ENCODE results near the gene RUNX3. TPM values are rescaled to one million over a fixed set of nuclear protein-coding genes. Genes with fewer than 3 reads are reported as not detected.

Gene RUNX3
- polyA plus RNA-seq, 1 donor = 0.43 TPM

DNA sequence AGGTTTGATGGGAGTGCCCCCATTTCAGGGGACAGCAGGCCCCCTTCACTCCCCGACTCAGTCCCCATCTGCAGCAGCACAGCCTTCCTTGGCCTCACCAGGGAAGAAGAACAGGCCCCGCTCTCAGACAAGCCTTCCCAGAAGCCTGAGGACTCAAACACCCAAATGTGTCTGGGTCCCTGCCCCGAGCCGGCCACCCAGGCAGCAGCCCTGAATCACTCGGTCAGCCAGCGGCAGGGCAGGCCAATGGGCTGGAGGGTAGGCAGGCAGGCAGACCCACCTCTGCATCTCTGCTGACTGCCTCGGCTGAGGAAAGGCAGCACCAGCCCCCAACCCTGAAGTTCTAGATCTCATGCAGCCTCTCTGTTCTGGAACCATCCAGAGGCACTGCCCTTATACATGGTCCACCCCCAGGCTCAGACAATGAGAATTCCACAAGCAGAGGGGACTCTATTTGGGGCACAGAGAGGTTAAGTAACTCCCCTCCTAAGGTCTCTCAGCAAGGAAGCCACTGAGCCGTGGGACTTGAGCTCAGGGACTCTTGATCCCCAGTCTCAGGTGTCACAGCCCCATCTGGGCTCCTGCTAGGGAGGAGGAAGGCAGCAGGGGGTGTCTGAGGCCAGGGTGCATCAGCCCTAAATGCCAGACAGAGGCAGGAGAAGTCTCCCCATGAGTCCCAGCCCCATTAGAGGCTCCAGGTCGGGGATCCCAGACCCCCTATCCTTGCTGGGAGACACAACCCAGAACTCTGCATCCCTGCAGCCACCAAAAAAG lies 33.2 kb upstream of the RUNX3 start:
- DNase-seq (ENCODE audit: low read depth) = no peak

DNA sequence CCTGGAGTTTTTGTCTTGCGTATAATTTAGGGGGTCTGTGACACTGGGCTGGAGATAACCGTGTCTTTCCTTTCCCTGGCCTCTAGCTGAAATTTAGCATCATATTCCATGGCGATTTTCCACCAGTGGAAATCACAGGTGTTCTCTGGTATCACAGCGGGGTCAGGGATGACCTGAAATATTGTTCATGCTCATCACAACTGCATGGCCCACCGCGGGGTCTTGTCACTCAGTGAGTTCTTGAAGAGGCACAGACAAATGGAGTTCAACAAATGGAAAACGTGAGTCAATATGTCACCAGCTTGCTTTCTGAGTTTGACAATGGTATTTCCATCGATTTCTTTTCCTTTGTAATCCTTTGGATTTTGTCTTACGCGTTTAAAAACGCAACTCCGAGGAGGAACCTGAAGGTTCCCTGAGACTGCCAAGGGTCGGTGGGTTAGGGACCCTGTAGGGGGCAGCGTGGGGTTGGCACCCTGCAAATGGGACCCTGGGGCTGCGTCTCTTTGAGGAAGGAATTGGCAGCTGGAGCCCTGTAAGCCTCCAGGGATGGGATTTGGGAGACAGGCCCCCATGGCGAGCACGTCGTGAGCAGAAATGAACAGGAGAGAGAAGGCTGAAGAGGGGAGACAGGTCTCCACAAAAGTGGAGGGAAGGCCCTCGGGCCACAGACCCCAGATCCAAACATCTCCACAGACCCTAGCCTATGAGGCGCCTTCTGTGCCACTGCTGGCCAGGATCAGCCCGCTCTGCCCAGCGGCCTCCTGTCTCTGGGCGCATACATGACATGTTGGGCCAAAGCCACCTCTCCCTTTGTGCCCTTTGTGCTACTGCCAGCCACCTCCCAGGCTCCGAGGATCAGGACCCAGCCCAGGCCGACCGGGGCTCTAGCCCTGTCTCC lies 32.1 kb upstream of the RUNX3 start:
- DNase-seq (ENCODE audit: low read depth) = no peak

DNA sequence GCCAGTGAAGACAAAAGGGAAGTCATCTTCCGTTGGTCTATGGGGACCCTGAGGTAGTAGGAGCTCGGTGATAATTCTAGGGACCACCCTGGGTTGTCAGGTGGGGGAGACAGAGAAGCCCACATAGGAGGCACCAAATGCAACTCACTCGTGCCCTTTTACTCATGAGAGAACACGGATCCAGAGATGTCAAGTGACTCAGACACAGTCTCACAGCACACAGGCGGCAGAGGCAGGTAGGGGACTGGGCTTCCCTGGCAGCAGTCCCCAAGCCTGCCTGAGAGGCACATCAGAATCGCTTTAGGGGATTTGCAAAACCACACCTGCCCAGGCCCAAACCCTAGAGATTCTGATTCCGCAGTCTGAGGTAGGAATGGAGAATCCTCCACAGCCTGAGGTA lies 31.3 kb upstream of the RUNX3 start:
- DNase-seq (ENCODE audit: low read depth) = no peak

DNA sequence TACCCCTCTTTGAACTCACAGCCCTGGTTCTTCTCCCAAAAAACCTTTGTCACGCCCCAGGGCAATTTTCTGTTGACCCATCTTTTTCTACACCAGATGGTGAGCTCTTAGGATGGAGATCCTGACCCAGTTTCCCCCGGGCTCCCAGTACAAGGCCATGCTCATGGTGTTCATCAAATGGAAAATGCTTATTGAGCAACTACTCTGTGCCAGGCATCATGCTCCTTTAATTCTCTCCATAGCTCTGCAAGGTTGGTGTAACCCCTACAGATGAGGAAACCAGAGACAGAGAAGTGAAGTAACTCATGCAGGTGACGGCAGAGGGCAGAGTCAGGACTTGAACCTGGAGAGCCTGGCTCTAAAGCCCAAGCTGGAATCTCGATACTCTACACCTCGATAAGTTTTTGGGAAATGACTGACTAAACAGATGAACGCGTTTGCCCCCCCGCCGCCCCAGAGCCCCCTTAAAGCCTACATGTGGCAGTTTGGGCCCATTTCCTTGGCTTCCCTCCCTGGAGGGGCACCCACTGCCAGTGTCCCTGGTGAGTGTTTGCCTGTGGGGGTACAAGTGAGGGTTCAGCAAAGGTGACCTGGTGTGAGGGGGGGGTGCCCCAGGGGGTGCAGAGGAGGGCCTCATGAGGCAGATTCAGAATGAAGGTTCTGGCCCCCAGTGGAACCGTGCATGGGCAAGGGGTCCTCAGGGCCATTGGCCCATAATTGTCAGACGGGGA lies 30.2 kb upstream of the RUNX3 start:
- DNase-seq (ENCODE audit: low read depth) = no peak

DNA sequence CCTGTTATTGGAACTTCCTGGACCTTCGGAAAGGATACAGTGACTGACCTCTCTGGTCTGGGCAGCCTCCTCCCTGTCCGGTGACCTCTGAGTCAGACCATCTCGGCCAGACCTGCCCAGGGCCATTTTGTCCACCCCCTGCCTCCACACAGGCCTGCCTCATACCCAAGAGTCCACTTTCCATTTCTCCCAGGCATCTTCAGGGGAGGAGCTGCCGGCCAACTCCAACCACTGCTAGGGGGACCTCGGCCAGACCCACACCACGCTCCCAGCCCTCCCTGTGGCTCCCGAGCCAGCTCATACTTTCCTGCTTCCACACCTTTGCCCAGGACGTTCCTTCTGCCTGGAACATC lies 29.5 kb upstream of the RUNX3 start:
- no peak for DNase-seq (ENCODE audit: low read depth)

DNA sequence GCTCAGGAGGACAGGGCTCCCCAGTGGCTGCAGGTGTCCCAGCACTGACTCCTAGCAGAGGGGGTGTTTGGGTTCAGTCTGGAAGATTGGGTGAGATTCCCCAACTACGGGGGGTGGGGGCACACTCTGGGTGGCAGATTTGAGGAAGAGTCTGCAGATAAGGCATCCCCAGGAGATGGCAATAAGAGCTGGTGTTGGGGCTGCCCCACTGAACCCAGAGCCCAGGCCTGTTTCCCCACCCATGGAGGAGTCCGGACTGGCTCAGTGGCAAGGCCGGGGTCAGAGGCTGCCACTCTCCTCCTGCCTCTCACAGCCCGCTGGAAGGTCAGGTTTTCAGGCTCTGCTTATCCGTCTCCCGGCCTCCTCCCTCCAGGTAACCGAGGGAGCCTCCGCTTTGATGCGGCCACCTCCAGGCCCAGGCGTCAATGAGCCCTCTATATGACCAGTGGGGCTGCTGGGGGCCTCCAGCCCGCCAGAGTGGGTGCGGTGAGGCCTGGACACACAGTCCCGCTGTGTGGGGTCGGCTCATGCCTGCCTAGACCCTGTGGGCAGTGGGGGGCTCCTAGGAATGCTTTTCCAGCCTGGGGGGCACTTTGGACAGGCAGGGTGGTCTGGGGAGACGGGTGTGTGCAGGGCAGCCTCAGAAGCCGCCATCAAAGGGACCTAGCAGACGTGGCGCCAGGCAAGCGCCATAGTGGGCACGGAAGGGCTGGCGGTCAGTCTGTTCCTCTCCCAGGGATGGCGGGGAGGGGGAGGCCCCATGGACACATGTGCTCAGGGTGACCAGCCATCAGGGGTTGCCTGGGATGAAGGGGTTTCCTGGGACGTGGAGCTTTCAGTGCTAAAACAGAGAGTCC lies 28.9 kb upstream of the RUNX3 start:
- DNase-seq (ENCODE audit: low read depth) = no peak

DNA sequence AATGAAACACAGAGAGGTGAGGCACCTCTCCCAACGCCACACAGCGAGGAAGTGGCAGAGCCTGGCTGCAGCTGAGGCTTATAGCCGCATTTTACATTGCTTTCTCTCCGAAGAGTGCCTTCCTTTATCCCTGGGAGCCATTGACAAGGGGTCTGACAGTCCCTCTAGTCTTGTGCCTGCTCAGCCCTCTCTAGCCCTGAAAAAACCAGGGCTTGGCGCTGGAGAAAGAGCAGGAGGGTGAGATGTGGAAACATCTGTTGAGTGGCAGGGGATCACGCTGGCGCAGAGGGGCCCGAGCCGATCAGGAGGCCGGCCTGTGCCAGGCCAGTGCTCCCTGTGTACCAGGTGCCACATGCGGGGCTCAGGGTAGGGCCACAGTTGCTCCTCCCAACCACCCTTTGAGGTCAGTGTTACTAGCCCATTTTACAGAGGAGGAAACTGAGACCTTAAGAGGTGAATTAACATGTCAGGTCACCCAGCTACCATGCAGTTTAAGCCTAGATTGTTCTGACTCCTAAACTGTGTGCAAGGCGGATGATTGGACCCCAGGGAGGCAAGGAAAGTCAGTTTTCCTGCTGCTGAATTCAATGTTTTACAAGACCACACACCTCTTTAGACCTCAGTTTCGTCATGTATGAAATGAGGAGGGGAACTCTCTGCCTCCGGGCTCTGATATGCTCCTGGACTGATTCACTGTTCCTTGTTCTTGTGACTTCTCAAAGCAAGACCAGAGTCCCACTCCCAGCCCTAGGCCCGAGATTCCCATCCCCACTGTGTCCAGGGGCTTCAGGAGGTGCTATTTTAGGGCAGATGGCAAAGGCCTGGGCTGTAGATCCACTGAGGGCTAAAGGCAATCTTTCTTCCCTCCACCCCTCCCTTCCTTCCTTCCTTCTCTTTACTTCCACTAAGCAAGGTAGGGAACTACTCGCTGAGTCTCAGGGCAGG lies 28.0 kb upstream of the RUNX3 start:
- DNase-seq (ENCODE audit: low read depth) = no peak

DNA sequence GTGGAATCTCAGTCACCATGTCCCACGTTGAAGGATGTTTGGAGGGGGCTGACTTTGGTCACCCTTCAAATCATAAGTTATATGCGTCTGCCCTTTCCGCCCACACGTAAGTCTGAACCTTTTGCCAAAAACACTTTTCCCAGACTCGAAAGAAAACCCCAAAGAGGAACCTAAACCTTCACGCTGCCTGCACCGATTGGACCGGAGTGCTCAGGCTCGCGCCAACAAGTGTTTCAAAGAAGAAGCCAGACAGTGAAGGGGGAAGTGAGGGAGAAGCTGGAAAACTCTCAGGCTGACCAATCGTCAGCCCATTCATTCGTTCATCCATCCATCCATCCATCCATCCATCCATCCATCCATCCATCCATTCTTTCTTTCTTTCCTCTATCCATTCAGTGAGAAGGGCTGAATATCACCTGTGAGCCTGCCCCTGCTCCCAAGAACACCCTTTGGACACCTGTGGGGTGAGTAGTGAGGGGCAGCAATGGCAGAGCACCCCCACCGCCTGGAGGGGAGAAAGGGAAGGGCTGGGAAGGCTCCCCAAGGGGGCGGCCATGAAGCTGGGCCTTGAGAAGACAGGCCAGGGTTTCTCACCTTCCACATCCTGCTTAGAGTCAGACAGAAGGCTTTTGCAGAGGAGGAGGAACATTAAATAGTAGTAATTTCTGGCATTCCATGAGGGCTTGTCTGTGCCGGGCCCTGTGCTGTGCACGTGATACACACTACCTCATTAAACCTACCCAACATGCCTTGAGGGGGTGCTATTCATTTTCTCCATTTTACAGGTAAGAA lies 27.1 kb upstream of the RUNX3 start:
- DNase-seq (ENCODE audit: low read depth) = no peak

DNA sequence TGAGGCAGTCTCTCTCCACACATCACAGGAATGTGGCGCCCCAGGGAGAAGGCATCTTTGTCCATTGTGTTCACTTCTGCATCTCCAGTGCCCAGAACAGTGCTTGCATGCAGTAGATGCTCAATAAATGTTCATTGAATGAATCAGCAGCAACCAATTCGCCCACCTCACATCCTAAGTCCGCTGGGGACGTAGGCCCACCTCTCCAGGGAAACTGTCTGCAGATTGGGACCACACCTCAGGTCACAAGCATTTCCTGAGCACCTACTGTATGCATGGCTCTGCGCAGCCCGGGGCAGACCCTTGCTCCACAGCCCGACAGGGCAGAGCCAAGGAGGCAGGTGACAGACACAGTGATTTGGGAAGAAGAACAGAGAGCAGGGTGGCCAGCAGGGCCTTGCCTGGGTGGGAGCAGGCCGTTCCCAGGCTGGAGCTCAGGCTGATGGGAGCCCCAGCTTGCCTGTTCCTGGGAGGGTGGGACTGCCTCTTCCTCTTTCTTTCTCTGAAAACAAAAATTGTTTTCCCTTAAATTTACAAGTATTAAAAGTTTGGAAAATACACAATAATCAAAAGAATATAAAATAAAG lies 25.8 kb upstream of the RUNX3 start:
- no peak for DNase-seq (ENCODE audit: low read depth)

DNA sequence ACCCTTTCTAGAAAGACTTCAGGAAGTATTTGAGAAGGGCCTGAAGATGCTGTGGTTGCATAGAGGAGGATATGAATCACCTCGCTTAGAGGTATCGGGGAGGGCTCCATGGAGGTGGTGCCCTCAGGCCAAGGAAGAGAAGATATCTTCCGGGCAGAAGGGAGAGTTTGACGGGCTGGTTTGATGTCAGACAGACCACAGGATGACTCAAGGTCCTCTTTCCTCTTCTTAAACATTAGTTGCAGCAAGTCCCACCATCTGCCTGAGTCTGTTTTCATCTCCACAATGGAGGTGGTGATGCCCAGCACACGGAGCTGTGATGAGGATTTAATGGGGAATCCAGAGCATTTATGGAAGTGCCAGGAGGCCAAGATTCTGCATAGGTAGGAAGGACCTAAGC lies 25.1 kb upstream of the RUNX3 start:
- DNase-seq (ENCODE audit: low read depth) = no peak

DNA sequence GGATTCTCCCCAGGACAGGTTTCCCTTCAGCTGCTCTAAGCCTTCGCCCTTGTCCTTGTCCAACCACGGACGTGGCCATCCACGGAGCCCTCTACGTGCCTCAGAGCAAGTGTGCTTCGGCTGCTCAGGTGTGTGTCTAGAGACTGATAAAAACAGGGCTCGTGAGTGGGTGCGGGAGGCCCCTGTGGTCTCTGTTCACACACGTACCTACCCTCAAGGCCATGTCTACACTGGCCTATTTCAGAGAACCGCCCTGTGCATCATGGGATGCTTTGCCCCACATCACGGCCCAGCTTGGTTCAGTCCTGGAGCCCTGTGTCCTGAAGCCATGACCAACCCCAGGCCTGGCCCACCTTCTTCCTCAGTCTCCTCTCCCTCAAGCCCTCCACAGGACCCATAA lies 24.6 kb upstream of the RUNX3 start:
- DNase-seq (ENCODE audit: low read depth) = no peak

DNA sequence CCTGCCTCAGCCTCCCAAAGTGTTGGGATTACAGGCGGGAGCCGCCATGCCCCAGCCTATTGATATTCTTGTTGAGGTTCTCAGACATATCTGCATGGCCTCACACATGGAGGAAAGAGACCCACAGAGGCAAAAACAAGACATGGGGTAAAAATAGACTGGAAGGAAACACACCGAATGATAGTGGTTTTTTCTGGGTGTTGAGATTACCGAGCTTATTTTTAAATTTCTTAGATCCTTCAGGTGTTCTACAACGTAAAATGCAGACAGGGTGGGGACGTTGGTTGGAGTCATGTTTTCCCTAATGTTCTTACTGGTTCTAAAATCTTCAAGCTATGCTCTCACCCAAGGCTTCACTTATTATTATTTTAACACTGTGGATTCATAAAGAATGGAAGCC lies 23.9 kb upstream of the RUNX3 start:
- DNase-seq (ENCODE audit: low read depth) = no peak

DNA sequence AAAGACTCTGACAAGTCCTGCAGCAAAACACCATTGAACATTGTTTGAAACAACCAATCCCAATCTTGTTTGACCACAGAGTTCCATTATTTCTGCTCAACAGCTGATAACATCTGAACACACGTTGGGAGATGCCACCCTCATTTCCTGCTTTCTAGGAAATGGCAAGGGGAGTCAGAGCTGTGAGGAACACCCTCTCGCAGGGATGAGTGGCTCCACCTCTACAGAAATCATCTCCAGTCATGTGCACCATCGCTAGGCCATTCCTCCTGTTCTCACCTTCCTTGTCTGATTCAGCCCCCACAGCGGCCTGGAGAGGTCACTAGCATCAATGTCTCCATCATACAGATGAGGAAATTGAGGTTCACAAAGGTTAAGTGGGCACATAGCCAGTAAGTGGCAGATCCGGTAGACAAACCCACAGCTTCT lies 22.4 kb upstream of the RUNX3 start:
- no peak for DNase-seq (ENCODE audit: low read depth)

DNA sequence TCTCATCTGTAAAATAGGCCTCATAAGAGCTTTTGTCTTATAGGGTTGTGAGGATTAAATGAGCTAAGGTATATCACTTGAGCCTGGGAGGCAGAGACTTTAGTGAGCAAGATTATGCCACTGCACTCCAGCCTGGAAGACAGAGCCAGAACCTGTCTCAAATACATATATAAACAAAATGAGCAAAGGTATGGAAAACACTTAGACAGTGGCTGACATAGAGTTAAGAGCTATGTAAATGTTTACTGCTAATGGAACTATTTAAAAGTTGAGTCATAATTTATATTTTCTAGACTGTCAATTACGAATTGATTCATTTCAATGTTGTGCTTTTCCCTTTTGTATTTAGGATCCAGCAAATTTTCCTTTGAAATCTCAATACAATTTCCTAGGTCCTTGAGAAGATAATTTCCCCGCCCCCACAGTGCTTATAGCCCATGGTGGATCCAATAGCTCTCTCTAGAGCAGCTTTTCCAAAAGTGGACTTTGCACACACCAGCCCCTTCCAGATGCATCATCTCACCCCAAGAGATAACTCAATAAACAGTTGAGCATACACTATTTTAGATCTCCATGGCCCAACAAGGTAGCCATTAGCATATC lies 21.8 kb upstream of the RUNX3 start:
- no peak for DNase-seq (ENCODE audit: low read depth)

DNA sequence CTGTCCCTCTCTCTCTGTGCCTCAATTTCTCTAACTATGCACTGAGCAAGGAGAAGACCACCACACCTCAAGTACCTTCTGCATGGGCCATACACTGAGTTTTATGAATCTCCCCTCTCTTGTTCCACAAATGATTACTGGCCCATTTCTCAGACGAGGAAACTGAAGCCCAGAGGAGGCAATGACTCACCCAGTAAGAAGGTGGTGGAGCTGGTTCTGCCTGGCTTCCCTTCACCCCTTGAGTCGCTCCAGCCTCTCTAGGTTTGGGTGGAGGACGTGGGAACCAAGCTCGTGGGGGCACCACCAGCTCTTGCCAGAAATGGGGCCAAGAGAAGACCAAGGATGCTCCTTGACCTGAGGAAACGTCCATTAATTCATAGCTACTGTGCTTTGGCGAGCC lies 21.3 kb upstream of the RUNX3 start:
- DNase-seq (ENCODE audit: low read depth) = no peak

DNA sequence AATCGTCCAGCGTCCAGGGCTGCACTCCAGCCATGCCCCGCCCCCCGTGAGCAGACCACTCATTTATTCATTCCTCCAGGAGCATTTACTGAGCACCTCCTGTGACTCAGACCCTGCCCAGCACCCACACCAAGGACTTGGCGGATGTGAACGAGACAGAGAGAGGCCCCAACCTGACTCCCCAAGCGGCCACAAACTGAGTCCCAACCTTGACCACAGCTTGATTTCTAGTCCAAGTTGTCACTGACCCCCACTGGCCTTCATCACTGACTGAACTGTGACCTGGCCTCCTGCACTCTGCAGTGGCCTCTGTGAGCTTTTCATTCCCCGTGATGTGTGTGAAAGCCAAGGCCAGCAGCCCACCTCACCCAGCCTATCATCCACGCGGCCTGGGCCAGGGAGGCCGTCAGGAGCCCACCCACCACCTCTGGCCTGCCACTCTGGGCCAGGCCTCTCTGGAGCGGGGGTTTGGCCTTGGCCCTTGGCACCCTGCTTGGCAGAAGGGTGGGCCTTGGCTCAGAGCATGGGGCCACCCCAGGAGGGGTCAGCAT lies 19.3 kb upstream of the RUNX3 start:
- no peak for DNase-seq (ENCODE audit: low read depth)

DNA sequence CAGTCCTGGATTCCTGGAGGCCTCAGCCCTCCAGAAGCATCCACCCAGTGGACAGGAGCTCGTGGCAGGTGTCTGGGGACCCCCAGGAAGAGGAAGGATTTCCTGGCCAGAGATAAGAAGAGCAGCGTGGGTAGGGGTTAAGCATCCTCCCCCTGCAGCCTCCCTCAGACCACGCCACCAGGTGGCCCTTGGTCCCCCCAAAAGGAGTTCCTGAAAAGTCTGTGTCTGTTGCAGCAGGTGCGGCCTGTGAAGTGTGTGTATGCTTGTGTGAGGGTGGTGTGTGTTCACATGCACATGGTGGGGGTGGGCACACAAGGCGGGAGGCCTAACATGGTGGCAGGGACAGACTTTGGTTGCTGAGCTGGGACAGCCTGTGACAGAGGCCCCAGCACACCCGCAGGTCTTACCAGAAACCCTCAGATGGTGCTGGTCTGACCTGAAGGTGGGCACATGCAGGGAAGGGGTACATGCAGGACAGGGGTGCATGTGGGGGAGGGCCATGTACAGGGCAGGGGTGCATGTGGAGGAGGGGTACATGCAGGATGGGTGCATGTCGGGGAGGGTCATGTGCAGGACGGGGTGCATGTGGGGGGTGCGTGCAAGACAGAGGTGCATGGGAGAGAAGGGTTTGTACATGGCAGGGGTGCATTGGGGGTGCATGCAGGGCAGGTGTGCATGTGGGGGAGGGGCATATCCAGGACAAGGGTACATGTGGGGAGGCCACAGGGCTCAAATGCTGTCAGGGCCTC lies 18.2 kb upstream of the RUNX3 start:
- DNase-seq (ENCODE audit: low read depth) = no peak

Data from forelimb muscle (tissue), 1 donor.